ENCODE measurements around the gene RGS3.

Gene RGS3

DNA sequence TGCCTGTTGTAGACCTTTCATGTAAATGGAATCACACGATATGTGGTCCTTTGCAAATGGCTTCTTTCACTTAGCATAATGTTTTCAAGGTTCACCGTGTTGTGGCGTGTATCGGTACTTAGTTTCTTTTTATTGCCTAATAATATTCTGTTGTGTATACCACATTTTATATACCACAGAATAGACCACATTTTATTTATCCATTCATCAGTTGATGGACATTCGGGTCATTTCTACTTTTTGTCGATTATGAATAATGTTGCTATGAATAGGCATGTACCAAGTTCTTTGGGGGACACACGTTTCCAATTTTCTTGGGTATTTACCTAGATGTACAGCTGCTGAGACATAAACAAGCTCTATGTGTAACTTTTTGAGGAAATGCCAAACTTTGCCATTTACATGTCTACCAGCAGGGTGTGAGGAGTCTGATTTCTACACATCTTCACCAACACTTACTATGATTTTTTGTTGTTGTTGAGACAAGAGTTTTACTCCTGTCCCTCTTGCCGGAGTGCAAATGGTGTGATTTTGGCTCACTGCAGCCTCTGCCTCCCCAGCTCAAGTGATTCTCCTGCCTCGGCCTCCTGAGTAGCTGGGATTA, 144.7 kb downstream of the RGS3 start:
- DNase-seq, result no peak

DNA sequence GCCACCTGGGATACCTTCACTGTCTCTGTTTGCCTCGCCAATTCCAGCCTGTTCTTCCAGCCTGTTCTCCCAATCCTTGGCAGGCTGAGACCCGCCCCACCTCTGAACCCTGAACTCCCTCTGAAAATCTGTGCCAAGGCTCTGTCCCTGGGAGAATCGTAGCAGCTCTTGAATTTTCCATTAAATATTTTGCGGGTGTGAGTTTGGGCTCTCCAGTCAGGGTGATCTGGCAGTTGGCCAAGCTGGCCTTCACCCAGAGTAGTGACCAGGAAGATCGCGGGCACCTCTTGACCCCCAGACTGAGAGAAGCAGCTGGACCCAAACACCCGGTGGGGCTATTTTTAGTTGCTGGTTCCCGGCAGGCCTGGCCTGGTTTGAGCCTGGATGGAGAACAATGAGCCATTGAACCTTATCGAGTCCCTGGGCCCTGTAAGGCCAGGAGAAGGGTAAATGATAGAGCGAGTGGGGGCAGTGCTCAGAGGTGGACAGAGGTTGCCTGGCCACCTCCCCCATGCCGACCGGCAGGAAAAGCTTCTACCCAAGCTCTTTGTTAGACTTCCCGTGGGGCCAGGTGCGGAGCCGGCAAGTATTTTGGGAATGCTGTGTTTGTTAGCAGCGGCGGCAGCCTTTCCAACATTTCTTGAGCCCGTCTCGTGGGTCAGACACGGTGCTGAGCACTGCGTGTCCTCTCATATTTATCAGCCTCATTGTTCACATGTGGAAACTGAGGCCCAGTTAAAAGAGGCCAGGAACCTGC, 146.2 kb downstream of the RGS3 start:
- DNase-seq, result no peak

DNA sequence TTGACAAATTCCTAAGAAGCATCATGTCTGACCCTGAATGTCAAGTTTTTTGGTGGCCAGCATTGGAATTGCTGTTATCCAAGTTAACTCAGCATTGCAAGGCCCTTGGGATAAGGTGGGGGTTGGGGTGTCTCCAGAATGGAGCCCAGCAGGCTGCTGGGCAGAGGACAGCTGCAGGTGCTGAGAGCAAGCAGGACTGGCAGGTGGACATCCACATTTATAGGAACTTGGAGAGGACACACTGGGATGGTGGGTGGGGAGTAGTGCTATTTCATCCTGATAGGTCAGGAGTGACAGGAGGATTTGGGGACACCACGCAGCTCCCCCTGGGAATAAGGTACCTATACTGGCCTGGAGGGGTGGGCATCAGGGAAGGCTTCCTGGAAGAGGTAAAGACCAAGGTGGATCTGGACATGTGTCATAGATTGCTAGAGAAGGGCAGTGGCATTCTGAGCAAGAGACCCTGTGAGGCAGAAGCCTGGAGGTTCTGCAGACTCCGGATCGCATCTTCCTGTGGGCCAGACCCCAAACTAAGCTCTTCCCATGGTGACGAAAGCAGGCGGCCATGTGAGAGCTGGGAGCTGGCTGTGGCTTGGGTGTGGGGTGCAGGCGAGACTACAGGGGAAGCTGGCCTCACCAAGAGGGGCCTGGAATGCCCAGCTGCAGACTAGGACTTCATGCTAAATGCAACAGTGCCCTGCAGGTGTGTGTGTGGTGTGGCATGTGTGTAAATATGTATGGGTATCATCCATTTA, 148.1 kb downstream of the RGS3 start:
- DNase-seq, result no peak

DNA sequence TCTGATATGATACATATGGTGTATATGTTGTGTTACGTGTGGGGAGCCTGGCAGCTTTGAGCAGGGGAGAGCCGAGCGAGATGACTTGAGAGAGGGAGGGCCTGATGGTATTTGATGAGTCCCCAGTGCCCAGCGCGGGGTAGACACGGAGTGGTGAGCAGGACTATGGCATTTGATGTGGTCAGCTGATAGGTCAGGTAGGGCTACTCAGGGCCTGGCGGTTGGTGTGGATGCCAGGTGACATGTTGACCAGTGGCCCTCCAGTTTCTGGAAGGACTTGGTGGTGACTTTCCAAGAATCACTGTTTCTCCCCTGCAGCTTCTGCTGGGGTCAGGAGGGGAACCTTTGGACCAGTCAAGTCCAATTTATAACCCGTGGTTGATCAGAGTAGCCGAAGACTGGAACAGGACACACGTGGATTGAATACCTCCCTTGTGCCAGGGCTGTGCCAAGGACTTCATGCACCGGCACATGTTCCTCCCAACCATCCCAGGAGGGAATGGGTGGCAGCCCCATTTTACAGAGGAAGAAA, 148.8 kb downstream of the RGS3 start:
- DNase-seq, result no peak

DNA sequence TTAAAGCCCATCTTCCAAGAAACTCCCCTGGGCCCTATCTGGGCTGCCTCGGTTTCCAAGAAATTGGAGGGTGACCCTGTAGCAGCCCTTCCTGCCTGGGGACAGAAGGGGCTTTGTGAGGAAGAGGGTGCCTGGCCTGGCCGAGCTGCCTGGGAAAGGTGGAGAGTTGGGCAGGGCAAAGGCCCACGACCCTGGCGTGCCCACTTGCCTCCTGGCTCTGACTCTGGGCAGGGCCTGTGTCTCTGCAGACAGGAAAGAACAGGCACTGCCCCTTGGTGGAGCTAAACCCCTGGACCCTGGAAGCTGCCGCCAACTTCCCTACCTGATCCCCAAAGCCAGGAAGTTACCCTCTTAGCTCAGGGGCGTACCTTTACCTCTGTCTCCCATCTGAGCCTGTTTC, 149.3 kb downstream of the RGS3 start:
- no peak for DNase-seq

DNA sequence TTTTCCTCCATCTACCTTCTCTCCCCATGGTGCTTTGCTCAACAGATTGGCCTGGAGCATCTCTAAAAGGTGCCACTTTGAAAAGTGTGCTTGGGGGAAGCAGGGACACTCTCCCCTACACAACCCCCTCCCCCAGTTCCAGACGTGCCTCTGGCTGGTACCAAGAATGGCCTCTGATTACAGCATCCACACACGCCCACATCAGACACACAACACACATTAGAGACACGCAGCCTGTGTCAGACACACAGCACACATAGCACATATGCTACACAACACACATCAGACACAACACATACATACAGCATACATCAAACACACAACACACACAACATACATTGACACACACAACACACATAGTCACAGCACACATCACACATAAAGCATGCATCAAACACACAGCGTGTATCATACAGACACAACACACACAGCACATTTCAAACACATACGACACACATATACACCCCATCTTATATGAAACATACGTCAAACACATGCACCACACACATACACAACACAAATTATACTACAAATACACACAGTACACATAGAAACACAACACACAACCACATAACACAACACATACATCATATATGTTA, 150.4 kb downstream of the RGS3 start:
- no peak for DNase-seq

DNA sequence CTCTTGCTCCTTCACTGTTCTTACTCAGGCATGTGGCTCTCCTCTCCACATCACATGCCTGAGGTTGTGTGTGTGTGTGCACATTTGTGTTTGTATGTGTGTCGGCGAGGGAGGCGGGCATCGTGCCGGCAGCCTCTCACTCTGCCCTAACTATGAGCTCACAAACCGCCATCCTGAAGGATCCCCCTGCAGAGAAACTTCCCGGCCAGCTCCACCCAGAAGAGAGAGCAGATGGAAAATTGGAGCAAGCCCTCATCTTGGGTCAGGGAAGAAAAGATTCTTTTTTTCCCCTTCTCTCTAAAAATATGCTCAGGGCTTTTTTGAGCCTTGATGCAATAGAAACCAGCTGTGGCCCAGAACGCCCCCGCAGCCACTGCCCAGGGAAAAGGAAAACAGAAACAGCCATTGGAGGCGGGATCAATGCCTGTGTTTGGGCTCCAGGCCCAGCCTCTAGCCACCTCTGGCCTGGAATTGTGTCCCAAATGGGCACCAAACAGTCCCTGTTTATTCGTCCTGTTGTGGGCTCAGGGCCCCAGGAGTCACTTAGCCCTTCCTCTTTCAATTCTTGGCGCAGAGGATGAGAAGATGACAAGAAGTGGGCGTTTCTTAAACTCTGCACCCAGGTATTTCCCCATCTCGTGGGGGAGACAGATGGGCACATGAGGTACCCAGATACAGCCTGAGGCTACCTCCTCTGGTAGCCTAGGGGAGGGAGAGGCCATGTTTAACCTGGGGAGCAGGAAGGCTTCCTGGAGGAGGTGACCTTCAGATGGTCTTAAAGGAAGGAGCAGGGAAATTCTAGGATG, 151.5 kb downstream of the RGS3 start:
- no peak for DNase-seq

DNA sequence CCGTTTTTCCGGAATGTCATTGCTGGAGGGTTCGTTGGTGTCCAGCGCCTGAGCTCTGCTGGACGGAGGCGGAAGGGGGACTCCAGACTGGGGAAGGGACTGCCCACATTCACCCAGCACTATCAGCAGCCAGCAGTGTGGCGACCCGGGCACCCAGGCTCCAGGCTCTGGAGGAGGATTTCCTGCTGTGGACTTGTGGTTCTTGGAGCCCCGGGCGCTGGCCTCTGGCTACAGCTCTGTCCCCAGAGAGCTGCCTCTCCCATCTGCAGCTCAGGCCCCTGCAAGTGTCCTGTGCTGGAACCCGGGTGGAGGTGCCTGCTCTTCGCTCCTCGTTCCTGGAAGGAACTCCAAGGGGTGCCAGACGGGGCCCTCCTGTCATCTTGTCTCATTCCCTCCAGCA, 152.6 kb downstream of the RGS3 start:
- DNase-seq, result no peak

DNA sequence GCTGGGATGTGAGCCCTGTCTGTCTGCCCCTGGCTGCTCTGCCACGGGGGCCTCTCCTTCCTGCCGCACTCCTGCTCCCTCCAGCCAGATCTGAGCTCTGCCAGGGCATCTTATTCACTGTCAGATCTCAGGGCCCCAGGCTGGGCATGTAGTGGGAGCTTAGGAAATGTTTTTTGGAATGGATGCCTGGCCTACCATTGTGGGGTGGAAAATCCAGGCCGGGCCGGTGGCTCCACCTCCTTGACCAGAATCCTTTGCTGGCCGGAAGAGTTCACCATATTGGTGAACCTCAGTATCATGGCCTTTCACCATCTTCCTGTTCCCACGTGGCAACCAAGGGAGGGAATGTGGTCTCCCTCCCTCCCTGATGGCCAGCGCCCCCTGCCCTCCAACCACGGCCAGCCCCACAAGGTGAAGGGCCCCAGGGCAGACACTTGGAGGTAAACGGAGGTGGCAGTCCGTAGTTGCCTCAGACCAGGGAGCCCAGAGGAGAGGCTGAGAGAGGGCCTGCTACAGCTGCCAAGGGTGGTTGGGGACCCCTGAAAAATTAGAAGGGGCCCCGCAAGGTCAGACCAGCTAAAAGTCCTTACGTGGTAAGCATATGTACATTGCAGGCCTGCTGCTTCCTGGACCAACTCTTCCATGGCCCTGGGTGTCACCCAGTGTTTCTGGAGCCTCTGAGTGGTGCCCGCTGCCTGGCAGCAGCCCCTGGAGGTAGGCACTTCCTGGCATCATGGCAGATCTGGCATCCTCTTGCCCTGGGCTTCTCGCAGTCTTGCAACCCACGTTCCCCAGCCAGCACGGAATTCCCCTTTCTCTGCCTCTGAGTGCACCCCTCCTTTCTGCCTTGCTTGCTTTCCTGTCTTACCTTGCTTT, 153.3 kb downstream of the RGS3 start:
- DNase-seq, result no peak

DNA sequence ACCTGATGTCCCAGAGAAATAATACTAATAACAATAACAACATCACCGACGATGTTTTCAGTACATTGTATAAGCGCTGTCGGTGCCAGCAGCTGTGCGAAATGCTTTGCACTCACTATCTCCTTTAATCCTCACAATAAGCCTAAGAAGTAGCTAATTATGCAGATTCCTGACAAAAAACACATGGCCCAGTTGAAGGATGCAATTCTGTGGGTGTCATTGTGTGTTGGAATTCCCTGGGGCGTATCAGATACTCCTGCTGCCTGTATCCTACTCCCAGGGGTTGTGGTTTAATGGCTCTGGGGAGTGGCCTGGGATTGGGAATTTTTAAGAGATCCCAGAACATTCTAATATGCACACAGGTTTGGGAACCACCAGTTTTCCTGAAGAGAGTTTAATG, 154.0 kb downstream of the RGS3 start:
- DNase-seq, result no peak

DNA sequence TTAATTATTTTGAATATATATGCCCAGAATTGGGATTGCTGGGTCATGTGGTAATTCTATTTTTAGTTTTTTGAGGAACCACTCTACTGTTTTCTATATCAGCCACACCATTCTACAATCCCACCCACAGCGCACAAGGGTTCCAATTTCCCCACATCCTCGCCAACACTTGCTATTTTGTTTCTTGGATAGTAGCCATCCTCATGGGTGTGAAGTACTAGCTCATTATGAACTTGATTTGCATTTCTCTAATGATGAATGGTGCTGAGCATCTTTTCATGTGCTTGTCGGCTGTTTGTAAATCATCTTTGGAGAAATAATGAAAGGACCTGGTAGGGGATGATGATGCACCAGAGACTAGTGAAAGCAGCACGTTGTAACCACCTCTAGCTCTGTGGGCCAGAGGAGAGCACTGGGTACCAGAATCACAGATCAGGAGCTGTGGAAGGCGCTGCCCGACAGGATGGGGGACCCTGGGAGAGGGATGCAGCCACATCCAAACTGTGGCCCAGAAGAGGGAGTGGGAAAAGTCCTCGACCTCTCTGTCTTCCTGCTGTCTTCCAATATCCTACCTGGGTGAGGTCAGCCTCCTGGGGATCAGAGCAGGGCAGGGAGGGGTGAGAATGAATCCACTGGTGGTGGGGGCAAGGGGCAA, 155.4 kb downstream of the RGS3 start:
- DNase-seq, result no peak

DNA sequence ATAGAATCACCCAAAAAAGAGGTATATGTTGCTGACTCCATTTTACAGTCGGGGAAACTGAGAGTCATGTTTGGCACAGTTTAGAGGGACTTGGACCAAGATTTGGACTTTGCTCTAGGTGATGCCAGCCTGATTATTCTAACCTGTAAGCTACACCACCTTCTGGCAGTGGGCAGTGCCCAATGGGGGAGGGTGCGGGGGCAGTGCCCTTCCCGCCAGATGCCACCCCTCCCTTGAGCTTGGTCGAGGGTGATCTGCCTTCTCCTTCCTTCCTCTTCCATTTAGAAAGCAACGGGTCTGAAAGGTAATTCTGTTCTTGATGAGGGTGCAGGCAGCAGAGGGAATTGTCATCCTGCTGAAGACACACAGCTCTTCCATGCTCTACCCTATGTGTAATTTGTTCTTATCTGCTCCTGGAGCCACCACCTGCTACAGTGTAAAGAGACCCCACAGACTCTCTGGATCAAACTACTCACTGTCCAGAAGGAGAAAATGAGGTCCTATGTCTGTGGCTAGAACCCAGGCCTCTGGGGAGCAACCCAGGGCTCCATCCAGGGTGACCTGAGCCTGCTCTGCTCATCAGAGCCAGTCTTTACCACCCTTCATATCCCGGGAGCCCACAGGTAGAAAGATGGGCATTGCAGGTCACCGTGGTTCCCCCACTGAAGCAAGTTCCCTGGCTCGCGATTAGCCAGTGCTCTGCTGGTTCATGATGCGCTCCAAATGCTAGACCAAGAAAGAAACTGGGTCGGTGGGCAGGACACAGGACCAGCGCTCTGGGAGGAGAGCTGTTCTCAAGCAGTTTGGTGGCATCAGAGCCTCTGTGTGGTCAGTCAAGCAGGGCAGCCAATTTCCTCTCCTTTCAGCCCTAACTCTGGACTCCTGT, 156.2 kb downstream of the RGS3 start:
- no peak for DNase-seq

DNA sequence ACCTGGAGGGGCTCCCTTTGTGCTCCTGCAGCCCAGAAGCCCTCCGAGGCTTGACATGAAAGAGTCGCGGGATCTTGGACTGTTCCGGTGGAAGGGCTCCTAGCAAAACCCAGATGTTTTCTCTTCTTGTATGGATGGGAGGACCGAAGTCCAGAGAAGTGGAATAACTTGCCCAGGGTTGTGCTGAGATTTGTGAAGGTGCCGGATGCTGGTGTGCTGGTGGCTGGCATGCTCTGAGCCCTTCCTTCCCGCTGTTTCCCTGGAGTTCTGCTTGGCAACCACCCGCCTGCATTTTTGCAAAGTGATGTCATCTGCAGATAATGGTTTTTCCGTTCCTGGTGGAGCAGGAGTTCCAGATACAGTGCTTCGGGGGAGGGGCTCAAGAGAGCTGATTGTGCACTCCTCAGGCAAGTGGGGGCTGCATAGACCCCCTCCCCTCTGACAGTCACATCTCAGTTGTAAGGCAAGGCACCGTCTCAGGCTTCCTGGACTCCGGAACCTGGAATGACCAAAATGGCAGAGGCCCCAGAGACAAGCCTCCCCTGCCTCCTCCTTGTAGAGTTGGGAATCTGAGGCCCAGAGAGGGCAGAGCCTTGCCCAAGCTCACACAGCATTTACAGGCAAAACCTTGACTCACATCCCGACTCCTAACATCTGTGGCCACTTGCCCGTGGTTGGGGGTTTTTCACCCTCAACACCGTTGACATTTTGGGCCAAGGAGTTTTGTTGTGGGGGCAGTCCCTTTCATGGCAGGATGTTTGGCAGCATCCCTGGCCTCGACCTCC, 157.0 kb downstream of the RGS3 start:
- no peak for DNase-seq

DNA sequence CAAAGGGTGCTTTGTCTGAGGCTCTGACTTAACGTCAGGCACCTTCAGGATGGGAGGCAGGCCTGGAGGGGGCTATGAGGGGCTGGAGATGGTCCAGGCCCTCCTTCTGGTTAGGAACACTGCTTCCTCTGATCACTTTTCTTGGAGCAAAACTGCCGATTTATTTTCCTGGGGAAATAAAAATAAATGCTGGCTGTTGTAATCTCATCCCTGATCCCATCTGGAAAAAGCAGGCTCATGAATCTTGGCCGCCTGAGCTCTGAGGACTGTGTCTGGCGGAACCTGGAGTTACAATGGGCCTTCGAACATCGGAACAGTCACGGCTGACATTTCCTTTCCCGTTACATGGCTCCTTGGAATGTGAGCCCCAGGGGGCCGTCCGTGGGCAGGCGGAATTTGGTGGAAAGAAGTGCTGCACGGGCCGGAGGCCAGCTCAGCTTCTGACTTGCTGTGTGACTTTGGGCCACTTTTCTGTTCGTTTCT, 157.8 kb downstream of the RGS3 start:
- no peak for DNase-seq

DNA sequence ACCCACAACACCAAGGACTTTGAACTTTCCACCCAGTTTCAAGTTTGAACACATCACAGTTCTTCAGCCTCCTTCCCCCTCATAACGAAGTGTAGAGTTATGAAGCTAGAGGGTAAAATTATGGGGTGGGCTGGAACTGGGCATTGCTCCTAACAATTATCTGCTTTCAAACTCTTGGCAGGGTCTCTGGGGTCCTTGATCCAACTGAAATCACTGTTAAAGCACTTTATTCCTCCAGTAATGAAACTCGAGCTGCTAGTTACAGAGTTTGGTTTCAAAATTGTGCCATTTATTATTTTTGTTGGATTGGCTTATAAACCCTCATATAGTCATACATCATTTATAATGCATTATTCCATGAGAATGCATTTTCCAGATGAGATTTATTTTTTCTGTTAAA, 158.5 kb downstream of the RGS3 start:
- DNase-seq, result no peak

DNA sequence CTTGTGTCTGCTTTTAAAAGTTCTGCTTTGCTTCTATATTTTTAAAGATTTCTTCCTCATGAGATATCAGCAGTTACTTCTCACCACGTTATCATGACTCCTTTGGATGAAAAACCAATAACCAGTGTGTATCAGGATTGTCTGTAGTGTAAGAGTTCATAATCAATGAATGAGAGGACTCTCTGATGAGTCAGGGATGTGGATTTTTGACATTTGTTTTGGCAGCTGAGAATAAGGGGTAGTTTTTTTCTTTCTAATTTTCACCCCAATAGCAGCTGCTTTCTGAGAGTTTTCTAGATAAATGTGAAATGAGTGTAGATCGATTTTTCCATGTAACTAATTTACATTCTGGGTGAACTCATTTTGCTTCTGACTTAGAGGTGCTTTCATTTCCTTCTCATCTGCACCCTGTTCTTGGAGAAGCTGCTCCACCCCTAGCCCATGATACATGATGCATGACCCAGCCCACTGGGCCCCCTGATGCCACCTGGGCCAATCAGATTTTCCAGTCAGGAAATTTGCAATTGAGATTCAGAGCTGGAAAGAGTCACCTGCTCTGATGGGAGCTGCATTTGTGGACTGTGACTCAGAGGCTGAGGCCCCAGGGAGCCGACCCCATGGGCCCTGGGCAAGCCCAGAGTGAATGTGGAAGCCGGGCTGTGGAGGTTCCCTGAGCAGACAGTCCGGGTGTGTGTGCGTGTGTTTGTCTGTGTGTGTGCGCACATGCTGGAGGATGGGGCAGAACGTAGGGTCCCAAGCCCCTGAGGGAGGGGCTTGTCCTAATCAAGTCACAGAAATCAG, 159.3 kb downstream of the RGS3 start:
- peak; percentile 70 for DNase-seq

DNA sequence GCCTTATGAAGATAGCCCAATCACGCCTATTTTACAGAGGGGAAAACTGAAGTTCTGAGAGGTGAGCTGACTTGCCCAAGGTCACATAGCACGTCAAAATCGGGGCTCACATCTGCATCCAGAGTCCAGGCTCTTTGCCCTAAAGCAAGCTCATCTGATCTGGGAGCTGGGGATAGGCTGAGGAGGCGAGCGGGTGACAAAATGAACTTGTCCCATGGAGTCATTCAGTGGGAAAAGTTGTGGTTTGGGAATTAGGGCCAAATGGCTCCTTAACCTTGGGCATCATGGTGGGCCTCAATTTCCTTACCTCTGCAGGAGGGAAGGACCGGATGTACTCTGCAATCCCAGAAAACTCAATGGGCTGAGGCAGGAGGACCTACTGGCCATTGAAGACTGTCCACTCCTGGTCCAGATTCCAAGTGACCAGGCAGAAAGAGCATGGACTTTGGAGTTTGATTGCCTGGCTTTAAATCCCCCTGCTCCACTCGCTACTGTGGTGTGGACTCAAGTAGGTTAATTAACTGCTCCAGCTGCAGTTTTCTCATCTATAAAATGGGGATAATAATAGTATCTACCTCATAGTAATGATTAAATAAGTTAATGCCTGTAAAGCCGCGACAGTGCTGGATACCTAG, 160.4 kb downstream of the RGS3 start:
- no peak for DNase-seq

DNA sequence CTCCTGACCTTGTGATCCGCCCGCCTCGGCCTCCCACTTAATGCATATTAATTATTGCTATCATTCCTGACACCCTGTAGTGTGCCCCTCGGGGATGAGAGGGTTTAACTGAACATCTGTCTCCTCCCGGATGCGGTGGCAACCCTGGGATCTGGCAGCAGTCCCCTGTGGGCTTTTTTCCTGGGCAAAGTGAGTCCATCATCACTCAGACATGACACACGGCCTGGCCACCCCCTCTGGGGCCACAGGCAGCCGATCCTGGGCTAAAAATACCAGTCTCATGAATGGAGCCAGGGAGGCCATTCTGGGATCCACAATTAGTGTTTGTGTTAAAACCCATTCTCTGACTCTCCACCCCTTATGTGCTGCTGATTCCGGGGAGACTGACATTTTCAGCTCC, 161.2 kb downstream of the RGS3 start:
- DNase-seq, result no peak

Measured in NCI-H1436 treated with DMSO at 0.1 percent for 48 hours (cell line).